COR-L47 (cell line): ENCODE data around the gene SLC4A7.
"Not testable (repeated sequence)": the region's sequence is repeated elsewhere in the genome, so short reads cannot be mapped to it uniquely, and the experiment has no call there.

Experiments
- DNase-seq: peaks from one replicate; lab custom pipeline; 2025; lab: John Stamatoyannopoulos, UW

The SLC4A7 gene

GRCh38 chr3:27484015-27484844, at the start of gene SLC4A7:
SLC4A7 (minus strand) TSS chr3:27484384; CDS start chr3:27484126, 258 bp downstream.
- DNase-seq: peak; percentile 80

- no peak for DNase-seq
These were observed 49.0 kb upstream of the SLC4A7 start for GRCh38 chr3:27533261-27533607.

GRCh38 chr3:27532426-27533260, 48.5 kb upstream of the SLC4A7 start:
- no peak for DNase-seq

GRCh38 chr3:27531193-27531751, 47.1 kb upstream of the SLC4A7 start:
- not testable (repeated sequence) for DNase-seq

- no peak for DNase-seq
These were observed 44.6 kb upstream of the SLC4A7 start for GRCh38 chr3:27528791-27529190.

GRCh38 chr3:27526614-27527315, 42.6 kb upstream of the SLC4A7 start:
- DNase-seq: no peak

- DNase-seq: no peak
These were observed 37.7 kb upstream of the SLC4A7 start for GRCh38 chr3:27521872-27522265.

- DNase-seq: no peak
These were observed 37.1 kb upstream of the SLC4A7 start for GRCh38 chr3:27521179-27521871.

- DNase-seq: no peak
These were observed 27.7 kb upstream of the SLC4A7 start for GRCh38 chr3:27511724-27512422.

GRCh38 chr3:27509376-27509775, 25.2 kb upstream of the SLC4A7 start:
- no peak for DNase-seq

GRCh38 chr3:27508424-27508823, 24.2 kb upstream of the SLC4A7 start:
- no peak for DNase-seq

GRCh38 chr3:27507515-27508266, 23.5 kb upstream of the SLC4A7 start:
- no peak for DNase-seq

GRCh38 chr3:27507111-27507510, 22.9 kb upstream of the SLC4A7 start:
- no peak for DNase-seq

- no peak for DNase-seq
These were observed 20.6 kb upstream of the SLC4A7 start for GRCh38 chr3:27504749-27505148.

- DNase-seq: no peak
These were observed 19.3 kb upstream of the SLC4A7 start for GRCh38 chr3:27503526-27503925.

GRCh38 chr3:27501759-27502158, 17.6 kb upstream of the SLC4A7 start:
- no peak for DNase-seq

- DNase-seq: no peak
These were observed 16.8 kb upstream of the SLC4A7 start for GRCh38 chr3:27500986-27501385.

- DNase-seq: no peak
These were observed 15.9 kb upstream of the SLC4A7 start for GRCh38 chr3:27500035-27500434.

GRCh38 chr3:27494784-27495183, 10.6 kb upstream of the SLC4A7 start:
- no peak for DNase-seq

GRCh38 chr3:27488821-27489220, 4.6 kb upstream of the SLC4A7 start:
- DNase-seq: no peak
